ENCODE data around the gene LSAMP. TPM values are rescaled to one million over a fixed set of nuclear protein-coding genes. Genes with fewer than 3 reads are reported as not detected.

The LSAMP gene
- total and polyA plus RNA-seq, 2 of the 13 experiments (the other 11 are each of a cell fraction or from before 2014, with no cell fraction given), result not detected

DNA sequence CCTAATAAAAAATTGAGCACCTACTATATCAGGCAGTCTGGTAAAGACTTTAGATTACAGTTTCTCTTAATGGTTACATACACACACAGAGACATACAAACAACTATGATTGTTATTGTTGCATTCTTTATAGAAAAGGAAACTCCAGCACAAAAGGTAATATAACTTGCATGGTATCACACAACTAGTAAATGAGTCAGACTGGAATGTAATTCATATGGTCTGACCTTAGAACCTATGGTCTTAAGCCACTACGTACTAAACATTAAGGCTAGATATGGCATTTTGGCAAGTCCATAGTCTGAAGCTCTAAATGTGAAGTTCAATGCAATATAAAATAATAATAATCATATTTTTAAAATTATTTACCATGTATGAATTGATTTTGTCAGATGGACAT is 380.6 kb downstream of the LSAMP start:
- BruUV-seq (replicated peaks), result no TSS peak
- no peaks in the 10 kb centered on the region for H4K20me1 ChIP-seq (ENCODE audit: insufficient read depth, low read length)
- ATAC-seq (no peak), FAIRE-seq (no peak), DNase-seq (ENCODE audit: low spot score) (no peak)
- no peaks in the 10 kb centered on the region for H3K36me3 ChIP-seq (replicated peaks in 1 of 2; ENCODE audit: control insufficient read depth in 1 of 2, insufficient read depth in 2 of 2, low read length in 2 of 2)
- ChIA-PET POLR2A (no interaction called here), CTCF (ENCODE audit: low intra/inter-chr PET ratio, low total read pairs) (no interaction called here)
- no peak overlapping the region for H3K27ac ChIP-seq (ENCODE audit: extremely low read length, insufficient read depth, low read length)
- no peaks in the 10 kb centered on the region for H3K4me1 ChIP-seq (ENCODE audit: insufficient read depth, low read length)
- H3K27me3 ChIP-seq (ENCODE audit: control insufficient read depth in 1 of 2, insufficient read depth in 2 of 2, low read length in 2 of 2), result no peaks in the 10 kb centered on the region
- no peak overlapping the region for H3K4me2 ChIP-seq (ENCODE audit: low read depth, low read length)
- 3% methylated on average over 1 of the region's 1 CpG for WGBS (ENCODE audit: low lambda C conversion rate)
- intact Hi-C loops (cut with micrococcal nuclease; ENCODE audit: unreplicated experiment), result no loop called here
- no peaks in the 10 kb centered on the region for H3K9me3 ChIP-seq (ENCODE audit: low read length)
- H3K4me3 ChIP-seq (replicated peaks in 1 of 3; ENCODE audit: insufficient read depth in 1 of 3, low read depth in 2 of 3, low read length in 3 of 3), result no peak overlapping the region
- no peak overlapping the region for H2AFZ ChIP-seq (ENCODE audit: low read length)
- no peak overlapping the region for H3K9ac ChIP-seq (ENCODE audit: insufficient read depth, low read depth, low read length)
- H3K79me2 ChIP-seq (ENCODE audit: insufficient read depth, low read length), result no peaks in the 10 kb centered on the region
- in situ Hi-C loops (cut with HindIII; ENCODE audit: extremely low pct_ligation_motif_present, low pct_unique_long_range_greater_than_20kb), result no loop called here
- TF ChIP-seq ETV5 (CRISPR knock-in tag; IDR thresholded peaks at IDR 0.05; ENCODE audit: borderline replicate concordance), result no peak
- TF ChIP-seq, protein P1, sequence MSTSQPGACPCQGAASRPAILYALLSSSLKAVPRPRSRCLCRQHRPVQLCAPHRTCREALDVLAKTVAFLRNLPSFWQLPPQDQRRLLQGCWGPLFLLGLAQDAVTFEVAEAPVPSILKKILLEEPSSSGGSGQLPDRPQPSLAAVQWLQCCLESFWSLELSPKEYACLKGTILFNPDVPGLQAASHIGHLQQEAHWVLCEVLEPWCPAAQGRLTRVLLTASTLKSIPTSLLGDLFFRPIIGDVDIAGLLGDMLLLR (CRISPR knock-in tag; IDR thresholded peaks at IDR 0.05), result no peak

DNA sequence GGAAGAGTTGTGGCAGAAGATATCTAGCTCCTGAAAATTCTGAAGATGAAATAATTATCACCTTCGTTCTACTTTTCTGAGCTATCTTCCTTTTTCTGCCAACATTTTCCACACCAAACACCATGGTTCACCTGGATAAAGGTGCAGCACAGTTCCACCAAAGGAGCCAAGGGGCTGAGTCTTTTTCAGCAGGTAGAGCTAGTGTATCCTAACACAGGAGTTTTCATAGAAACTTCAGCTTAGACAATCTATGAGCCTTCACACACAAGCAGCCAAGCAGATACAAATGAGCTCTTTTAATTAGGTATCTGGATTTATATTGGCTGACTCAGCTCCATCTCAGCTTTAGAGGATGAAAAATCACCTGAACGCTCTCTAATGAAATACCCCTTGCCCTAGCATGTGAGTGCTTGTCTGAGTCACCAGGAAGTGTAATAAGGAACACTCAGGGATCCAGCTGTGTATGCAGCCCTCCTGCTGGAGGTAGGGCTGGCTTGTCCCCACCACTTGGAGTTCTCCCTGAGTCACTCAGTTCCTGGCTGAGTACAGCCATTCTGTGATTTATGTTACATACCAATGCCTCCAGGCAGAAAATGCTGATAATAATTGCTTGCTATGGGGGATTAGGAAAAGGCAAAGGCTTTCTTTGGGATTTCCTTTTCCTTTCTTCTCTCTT is 385.7 kb downstream of the LSAMP start:
- no peaks in the 10 kb centered on the region for H3K36me3 ChIP-seq (replicated peaks in 1 of 2; ENCODE audit: control insufficient read depth in 1 of 2, insufficient read depth in 2 of 2, low read length in 2 of 2)
- no peaks in the 10 kb centered on the region for H3K27me3 ChIP-seq (ENCODE audit: control insufficient read depth in 1 of 2, insufficient read depth in 2 of 2, low read length in 2 of 2)
- FAIRE-seq, result no peak
- no peak overlapping the region for H3K27ac ChIP-seq (ENCODE audit: extremely low read length, insufficient read depth, low read length)
- ChIA-PET CTCF (ENCODE audit: low intra/inter-chr PET ratio, low total read pairs) (no interaction called here), POLR2A (no interaction called here)
- WGBS (ENCODE audit: low lambda C conversion rate), result 8% methylated on average over 2 of the region's 2 CpGs
- H3K79me2 ChIP-seq (ENCODE audit: insufficient read depth, low read length), result no peaks in the 10 kb centered on the region
- H3K4me3 ChIP-seq (replicated peaks in 1 of 3; ENCODE audit: insufficient read depth in 1 of 3, low read depth in 2 of 3, low read length in 3 of 3), result no peak overlapping the region
- peak; percentile 31; the same call in 2 of the 3 replicates for ATAC-seq
- H2AFZ ChIP-seq (ENCODE audit: low read length), result no peak overlapping the region
- TF ChIP-seq ZNF441 (CRISPR knock-in tag; IDR thresholded peaks at IDR 0.05; ENCODE audit: borderline replicate concordance) (no peak), EZH2 (conservative IDR thresholded peaks at IDR 0.05; ENCODE audit: low read depth, low read length) (no peak), SETDB1 (CRISPR knock-in tag; IDR thresholded peaks at IDR 0.05; ENCODE audit: borderline replicate concordance) (no peak), MAFK (conservative IDR thresholded peaks at IDR 0.05 in 1 of 2, IDR thresholded peaks at IDR 0.05 in 1 of 2; ENCODE audit: low read length in 2 of 2) (peak in 1 of 2 experiments; percentile 16; a peak in 1 of 4 replicates)
- H3K9ac ChIP-seq (ENCODE audit: insufficient read depth, low read depth, low read length), result no peak overlapping the region
- peak; percentile 1 for DNase-seq (ENCODE audit: low spot score)
- no peaks in the 10 kb centered on the region for H3K9me3 ChIP-seq (ENCODE audit: low read length)
- H3K4me2 ChIP-seq (ENCODE audit: low read depth, low read length), result no peak overlapping the region
- H3K4me1 ChIP-seq (ENCODE audit: insufficient read depth, low read length), result no peaks in the 10 kb centered on the region
- no TSS peak for BruUV-seq (replicated peaks)
- no peaks in the 10 kb centered on the region for H4K20me1 ChIP-seq (ENCODE audit: insufficient read depth, low read length)
- in situ Hi-C loops (cut with HindIII; ENCODE audit: extremely low pct_ligation_motif_present, low pct_unique_long_range_greater_than_20kb), result no loop called here
- intact Hi-C loops (cut with micrococcal nuclease; ENCODE audit: unreplicated experiment), result no loop called here

All from HepG2 (cell line).